Measurements from ENCODE around the gene STAMBP. TPM values are rescaled to one million over a fixed set of nuclear protein-coding genes. Genes with fewer than 3 reads are reported as not detected.

STAMBP gene
- total and polyA plus RNA-seq, 2 of the 13 experiments (the other 11 are each of a cell fraction or from before 2014, with no cell fraction given): 49.6 to 53.2 TPM

DNA sequence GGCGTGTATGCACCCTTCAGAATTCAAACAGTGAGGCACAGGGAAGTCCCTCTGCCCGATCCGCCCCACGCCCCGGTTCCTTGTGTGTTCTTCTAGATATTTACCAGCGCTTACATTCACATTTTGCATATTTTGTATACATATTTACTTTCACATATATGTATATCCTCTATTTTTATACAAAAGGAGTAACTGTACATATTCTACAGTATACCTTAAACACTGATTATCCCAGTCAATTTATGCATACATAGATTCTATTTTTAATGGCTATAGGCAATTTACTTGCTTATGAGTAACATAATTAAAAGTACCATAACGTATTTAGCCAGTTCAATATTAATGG is 48.6 kb upstream of the STAMBP start (continued):
- TF ChIP-seq STAT6 (CRISPR knock-in tag; IDR thresholded peaks at IDR 0.05; ENCODE audit: borderline replicate concordance) (0 out of 2 replicates have a peak, but pooled peaks have one; percentile 17), TAF15 (IDR thresholded peaks at IDR 0.05; ENCODE audit: low read depth, low read length, poor library complexity, severe bottlenecking) (peak; percentile 5), CREB1 (IDR thresholded peaks at IDR 0.05) (no peak), CREB1 (CRISPR knock-in tag; IDR thresholded peaks at IDR 0.05) (peak; percentile 16), CENPBD1 (CRISPR knock-in tag; IDR thresholded peaks at IDR 0.05; ENCODE audit: borderline replicate concordance, low read depth) (no peak), NCOR1 (IDR thresholded peaks at IDR 0.05; ENCODE audit: borderline replicate concordance, low read length) (0 out of 2 replicates have a peak, but pooled peaks have one; percentile 2), HDAC2 (CRISPR knock-in tag; IDR thresholded peaks at IDR 0.05) (no peak), ZNF790 (CRISPR knock-in tag; IDR thresholded peaks at IDR 0.05; ENCODE audit: borderline replicate concordance) (0 out of 2 replicates have a peak, but pooled peaks have one; percentile 37), CREM (IDR thresholded peaks at IDR 0.05) (0 out of 2 replicates have a peak, but pooled peaks have one; percentile 3), CREM (CRISPR knock-in tag; IDR thresholded peaks at IDR 0.05) (no peak), ZMYM2 (CRISPR knock-in tag; IDR thresholded peaks at IDR 0.05) (peak; percentile 62; the same call in 1 of the 2 replicates), KLF13 (CRISPR knock-in tag; IDR thresholded peaks at IDR 0.05) (no peak), ZFP1 (CRISPR knock-in tag; IDR thresholded peaks at IDR 0.05) (peak; percentile 0; the same call in 1 of the 2 replicates), HIVEP1 (CRISPR knock-in tag; IDR thresholded peaks at IDR 0.05) (no peak), SOX6 (IDR thresholded peaks at IDR 0.05) (no peak), SOX6 (CRISPR knock-in tag; IDR thresholded peaks at IDR 0.05) (no peak; the same call in 1 of the 2 replicates), ZNF337 (CRISPR knock-in tag; IDR thresholded peaks at IDR 0.05; ENCODE audit: borderline replicate concordance, low read depth) (0 out of 2 replicates have a peak, but pooled peaks have one; percentile 5), ZC3H4 (CRISPR knock-in tag; IDR thresholded peaks at IDR 0.05; ENCODE audit: borderline replicate concordance) (no peak), PPARG (CRISPR knock-in tag; conservative IDR thresholded peaks at IDR 0.05) (0 out of 2 replicates have a peak, but pooled peaks have one; percentile 1), KLF9 (CRISPR knock-in tag; IDR thresholded peaks at IDR 0.05; ENCODE audit: low read depth) (peak; percentile 22; the same call in 1 of the 2 replicates)
- TF ChIP-seq, protein P1, sequence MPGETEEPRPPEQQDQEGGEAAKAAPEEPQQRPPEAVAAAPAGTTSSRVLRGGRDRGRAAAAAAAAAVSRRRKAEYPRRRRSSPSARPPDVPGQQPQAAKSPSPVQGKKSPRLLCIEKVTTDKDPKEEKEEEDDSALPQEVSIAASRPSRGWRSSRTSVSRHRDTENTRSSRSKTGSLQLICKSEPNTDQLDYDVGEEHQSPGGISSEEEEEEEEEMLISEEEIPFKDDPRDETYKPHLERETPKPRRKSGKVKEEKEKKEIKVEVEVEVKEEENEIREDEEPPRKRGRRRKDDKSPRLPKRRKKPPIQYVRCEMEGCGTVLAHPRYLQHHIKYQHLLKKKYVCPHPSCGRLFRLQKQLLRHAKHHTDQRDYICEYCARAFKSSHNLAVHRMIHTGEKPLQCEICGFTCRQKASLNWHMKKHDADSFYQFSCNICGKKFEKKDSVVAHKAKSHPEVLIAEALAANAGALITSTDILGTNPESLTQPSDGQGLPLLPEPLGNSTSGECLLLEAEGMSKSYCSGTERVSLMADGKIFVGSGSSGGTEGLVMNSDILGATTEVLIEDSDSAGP (CRISPR knock-in tag; IDR thresholded peaks at IDR 0.05; ENCODE audit: borderline replicate concordance): 0 out of 2 replicates have a peak, but pooled peaks have one; percentile 5
- TF ChIP-seq, protein P2, sequence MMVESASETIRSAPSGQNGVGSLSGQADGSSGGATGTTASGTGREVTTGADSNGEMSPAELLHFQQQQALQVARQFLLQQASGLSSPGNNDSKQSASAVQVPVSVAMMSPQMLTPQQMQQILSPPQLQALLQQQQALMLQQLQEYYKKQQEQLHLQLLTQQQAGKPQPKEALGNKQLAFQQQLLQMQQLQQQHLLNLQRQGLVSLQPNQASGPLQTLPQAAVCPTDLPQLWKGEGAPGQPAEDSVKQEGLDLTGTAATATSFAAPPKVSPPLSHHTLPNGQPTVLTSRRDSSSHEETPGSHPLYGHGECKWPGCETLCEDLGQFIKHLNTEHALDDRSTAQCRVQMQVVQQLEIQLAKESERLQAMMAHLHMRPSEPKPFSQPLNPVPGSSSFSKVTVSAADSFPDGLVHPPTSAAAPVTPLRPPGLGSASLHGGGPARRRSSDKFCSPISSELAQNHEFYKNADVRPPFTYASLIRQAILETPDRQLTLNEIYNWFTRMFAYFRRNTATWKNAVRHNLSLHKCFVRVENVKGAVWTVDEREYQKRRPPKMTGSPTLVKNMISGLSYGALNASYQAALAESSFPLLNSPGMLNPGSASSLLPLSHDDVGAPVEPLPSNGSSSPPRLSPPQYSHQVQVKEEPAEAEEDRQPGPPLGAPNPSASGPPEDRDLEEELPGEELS (CRISPR knock-in tag; IDR thresholded peaks at IDR 0.05): no peak
- TF ChIP-seq, protein P3, sequence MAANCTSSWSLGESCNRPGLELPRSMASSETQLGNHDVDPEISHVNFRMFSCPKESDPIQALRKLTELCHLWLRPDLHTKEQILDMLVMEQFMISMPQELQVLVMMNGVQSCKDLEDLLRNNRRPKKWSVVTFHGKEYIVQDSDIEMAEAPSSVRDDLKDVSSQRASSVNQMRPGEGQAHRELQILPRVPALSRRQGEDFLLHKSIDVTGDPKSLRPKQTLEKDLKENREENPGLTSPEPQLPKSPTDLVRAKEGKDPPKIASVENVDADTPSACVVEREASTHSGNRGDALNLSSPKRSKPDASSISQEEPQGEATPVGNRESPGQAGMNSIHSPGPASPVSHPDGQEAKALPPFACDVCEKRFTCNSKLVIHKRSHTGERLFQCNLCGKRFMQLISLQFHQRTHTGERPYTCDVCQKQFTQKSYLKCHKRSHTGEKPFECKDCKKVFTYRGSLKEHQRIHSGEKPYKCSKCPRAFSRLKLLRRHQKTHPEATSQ (CRISPR knock-in tag; IDR thresholded peaks at IDR 0.05; ENCODE audit: borderline replicate concordance): 0 out of 2 replicates have a peak, but pooled peaks have one; percentile 4
